Hippocampal formation (tissue), 2 donors: ENCODE data around the gene DOCK11.
"Not testable (repeated sequence)": the region's sequence is repeated elsewhere in the genome, so short reads cannot be mapped to it uniquely, and the experiment has no call there.

ENCODE experiments used
- DNase-seq, 2 donors: peaks; one replicate each; lab custom pipeline; 2025; lab: John Stamatoyannopoulos, UW

DOCK11 gene

DNA sequence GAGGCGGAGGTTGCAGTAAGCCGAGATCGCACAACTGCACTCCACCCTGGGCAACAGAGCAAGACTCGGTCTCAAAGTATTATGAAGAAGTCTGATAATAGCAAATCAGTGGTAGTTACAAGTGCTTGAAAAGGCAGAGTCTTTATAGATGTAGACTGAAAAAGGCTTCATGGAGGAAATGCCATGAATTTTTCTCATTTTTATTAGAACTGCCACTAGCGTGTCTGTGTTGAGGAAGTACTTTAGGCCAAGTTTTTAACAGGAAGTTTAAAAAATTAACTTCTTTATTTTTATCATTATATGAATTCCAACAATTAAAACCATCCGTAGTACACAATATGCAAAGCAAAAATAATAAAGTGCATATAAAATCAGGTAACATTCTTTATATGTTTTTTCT, 199.0 kb downstream of the DOCK11 start:
- no peak for DNase-seq

DNA sequence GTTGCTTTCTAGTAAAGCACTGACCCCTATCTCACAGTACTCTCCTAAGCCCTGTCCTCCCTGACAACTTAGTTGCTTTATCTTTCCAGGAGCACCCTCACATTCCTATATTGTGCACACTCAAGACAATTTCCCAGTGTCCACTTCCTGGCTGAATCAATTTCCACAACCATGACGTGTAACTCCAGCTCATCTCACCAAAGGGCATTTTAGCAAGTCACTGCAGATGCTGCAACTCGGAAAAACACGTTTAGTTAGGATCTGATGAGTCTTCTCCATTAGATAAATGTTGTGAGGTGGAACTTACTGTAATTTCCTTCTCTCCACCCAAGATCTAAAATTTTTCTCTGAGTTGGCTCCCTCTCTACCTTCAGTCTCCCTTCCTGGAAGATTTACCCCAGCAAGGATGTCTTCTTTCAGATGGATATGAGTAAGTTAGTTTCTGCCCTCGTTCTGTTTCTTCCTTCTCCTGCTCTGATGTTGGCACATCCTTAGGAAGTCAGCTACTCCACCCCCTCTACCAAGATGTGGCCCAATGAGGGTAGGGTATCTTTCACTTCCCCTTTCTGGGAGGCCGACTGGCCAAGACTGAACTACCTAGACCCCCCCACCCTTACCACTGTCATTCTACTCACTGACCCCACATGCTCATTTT, 203.0 kb downstream of the DOCK11 start:
- no peak for DNase-seq

DNA sequence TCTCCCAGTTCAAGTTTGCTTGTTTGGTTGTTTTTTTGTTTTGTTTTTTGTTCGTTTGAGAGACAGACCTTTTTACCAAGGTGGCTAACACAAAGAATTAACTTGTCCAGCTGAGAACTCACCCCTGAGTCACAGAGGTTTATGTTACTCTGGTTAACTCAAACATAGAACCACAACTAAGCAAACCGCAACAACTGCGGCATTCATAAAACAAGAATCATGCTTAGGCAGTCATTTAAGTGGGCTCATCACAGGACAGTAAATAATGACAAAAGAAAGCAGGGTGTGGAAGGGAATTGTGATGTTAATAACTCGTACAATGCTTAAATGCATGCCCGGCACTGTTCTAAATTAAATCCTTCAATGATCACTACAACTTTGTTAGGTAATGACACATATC, 207.1 kb downstream of the DOCK11 start:
- DNase-seq: no peak

DNA sequence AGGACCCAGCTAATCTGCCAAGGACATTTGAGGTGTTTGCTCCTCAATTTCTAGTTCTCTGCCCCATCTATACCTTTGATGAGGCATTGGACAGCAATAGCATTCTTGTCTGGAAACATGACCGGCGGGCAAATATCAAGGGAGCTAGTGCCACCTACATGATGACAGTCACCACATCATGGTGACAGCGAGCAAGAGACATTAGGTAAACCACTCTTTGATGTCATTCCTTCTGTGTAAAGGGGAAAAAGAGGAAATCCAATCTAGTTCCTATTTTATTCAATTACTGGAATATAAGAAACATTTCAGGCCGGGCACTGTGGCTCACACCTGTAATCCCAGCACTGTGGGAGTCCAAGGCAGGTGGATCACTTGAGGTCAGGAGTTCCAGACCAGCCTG, 211.1 kb downstream of the DOCK11 start:
- no peak for DNase-seq

DNA sequence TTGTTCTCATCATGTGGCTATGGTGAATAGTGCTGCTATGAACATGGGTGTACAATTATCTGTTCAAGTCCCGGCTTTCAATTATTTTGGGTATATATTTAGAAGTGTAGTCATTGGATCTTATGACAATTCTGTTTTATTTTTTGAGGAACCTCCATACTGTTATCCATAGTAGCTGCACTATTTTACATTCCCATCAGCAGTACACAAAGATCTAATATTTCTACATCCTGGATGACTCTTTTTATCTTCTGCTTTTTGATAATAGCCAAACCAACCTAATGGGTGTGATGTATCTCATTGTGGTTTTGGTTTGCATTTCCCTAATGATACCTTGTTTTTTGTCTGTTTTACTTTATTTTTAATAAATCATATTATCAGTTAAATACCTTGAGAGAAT, 218.9 kb downstream of the DOCK11 start:
- no peak for DNase-seq

DNA sequence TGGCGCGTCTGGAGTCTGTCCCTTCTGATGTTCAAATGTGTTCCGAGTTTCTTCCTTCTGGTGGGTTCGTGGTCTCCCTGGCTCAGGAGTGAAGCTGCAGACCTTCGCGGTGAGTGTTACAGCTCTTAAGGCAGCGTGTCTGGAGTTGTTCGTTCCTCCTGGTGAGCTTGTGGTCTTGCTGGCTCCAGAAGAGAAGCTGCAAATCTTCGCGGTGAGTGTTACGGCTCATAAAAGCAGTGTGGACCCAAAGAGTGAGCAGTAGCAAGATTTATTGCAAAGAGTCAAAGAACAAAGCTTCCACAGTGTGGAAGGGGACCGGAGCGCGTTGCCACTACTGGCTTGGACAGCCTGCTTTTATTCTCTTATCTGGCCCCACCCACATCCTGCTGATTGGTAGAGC, 220.3 kb downstream of the DOCK11 start:
- DNase-seq: not testable (repeated sequence)

DNA sequence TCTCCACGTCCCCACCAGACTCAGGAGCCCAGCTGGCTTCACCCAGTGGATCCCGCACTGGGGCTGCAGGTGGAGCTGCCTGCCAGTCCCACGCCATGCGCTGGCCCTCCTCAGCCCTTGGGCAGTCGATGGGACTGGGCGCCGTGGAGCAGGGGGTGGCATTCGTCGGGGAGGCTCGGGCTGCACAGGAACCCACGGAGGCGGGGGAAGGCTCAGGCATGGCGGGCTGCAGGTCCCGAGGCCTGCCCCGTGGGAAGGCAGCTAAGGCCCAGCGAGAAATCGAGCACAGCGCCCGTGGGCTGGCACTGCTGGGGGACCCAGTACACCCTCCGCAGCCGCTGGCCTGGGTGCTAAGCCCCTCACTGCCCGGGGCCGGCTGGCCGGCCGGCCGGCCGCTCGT, 221.2 kb downstream of the DOCK11 start:
- DNase-seq: not testable (repeated sequence)

DNA sequence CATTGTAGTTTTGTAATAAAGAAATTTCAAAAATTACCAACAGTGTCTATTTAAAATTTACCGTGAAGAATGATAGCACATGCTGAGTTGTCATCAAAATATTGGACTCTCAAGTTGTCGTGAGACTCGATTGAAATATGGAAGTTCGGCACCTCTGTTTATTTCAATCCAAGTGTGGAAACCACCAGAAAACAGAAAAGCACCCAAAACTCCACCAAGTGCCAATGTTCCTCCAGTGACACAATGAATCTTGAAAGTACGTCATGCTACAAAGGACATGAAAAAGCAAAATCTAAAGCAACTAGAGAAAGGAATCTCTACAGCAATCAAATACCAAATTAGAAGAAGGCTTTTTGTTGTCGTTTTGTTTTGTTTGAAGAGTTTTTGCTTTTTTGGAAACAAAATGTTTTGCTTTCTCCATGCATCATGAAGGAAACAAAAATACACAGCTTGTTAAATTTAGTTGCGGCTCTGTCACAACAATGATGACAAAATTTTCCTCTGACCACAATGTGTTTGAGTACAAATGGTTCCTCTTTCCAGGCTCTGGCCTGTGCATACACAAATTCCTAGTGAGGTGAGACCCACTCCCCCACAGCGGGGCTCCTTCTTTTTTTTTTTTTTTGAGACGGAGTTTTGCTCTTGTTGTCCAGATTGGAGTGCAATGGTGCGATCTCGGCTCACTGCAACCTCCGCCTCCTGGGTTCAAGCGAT, 222.2 kb downstream of the DOCK11 start:
- no peak for DNase-seq

DNA sequence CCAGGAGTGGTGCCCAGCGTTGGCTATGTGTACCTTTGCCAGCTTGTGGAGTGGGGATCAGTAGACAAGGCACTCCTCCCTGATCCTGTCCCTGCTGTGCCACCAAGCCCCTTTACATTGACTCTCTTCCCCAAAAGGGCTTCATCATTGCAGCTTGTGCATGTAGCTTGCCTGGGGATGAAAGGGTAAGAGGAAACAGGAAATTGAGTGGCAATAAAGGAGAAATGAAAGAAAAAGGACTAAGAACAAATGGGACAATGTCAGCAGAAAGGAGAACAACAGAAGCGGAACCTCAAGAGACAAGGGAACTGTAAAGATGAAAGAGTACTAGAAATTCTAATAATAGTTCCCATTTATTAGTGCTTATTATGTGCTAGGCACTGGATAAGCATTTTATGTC, 223.1 kb downstream of the DOCK11 start:
- DNase-seq: peak in 1 of 2 donors; percentile 24

DNA sequence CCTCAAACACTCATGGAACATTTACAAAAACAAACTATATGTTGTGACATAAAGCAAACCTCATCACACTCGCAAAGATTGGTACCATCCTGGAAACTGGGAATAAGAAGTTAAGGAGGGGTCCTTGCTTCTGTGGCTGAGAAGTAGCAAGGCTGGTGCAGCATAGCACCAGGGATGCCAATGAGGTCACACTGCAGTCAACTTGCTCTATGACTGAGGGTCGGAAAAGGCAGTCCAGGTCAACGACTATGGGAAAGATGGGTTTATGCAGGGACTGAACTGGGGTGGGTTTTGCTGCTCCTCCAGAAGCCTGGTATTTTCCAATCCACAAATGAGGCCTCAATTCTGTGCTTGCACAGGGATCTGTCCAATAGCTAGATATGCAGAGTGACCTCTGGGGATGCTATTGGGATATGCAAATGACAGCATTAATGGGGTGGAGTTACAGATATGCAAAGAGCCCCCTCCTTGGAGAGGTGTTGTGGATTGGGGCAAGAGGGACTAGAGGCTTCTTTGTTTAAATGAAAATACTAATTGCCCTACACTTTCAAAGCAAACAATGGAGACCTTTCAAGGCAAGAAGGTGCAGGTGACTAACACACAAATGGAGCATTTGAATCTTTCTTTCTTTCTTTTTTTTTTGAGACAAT, 224.6 kb downstream of the DOCK11 start:
- no peak for DNase-seq

DNA sequence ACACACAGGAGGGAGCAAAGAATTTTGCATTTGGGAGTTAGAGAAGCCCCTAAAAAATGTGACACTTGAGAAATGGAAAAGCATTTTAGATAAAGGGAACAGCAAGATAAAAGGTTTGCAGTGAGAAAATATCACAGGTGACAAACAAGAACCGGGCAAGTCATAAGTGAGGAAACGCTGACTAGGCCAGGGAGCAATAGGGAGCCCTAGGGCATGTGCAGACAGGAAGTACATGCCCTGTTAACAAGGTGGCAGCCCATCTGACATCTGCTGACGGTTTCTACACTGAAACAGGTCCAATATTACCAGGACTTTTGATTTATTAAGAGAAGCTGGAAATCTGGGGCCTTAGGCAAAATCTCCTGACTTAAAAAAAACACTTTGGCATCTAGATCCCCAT, 227.8 kb downstream of the DOCK11 start:
- DNase-seq: no peak

DNA sequence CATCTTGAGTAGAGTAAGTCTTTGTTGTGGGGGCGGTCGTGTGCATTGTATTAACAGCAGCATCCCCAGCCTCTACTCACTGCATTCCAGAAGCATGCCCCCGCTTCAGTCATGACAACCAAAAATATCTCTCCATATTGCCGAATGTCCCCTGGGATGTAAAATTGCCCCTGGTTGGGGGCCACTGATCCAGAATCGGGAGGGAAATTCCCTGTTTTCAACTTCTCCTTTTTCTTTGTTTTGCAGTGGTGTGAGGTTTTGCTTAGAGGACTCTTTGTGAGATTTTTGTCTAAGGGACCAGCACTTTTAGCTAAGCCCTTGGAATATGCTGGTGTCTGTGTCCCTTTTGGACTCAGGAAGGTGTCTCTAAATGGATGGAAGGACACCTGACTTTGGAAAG, 228.8 kb downstream of the DOCK11 start:
- no peak for DNase-seq

DNA sequence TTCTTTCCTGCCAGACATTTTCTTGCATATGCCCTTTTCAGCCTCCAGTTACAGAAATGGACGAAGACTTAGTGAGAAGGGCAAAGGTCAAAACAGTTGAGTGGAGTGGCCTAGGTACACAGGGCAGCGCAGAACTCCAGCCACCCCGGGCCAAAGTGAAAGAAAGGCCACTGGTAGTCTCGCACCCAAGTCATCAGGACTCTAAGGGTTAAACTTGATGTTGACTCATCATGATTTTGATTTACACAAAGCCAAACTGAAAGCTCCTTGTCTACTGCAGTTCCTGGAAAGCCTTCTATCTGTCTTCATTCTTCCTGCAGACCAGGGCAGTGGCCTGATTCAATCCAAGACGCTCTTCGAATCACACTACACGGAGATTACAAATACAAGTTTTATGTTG, 229.2 kb downstream of the DOCK11 start:
- no peak for DNase-seq

DNA sequence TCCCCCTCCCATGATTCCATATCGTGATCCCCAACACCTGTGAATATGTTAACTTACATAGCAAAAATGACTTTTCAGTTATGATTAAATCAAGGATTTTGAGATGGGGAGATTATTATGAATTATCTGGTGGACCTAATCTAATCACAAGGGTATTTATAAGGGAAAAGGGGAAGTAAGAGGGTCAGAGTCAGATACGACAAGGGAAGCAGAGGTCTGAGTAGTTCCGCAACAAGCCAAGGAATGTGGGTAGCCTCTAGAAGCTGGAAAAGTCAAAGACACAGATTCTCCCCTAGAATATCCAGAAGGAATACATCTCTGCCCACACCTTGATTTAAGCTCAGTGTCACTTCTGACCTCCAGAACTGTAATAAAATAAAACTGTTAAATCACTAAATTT, 230.8 kb downstream of the DOCK11 start:
- DNase-seq: no peak

DNA sequence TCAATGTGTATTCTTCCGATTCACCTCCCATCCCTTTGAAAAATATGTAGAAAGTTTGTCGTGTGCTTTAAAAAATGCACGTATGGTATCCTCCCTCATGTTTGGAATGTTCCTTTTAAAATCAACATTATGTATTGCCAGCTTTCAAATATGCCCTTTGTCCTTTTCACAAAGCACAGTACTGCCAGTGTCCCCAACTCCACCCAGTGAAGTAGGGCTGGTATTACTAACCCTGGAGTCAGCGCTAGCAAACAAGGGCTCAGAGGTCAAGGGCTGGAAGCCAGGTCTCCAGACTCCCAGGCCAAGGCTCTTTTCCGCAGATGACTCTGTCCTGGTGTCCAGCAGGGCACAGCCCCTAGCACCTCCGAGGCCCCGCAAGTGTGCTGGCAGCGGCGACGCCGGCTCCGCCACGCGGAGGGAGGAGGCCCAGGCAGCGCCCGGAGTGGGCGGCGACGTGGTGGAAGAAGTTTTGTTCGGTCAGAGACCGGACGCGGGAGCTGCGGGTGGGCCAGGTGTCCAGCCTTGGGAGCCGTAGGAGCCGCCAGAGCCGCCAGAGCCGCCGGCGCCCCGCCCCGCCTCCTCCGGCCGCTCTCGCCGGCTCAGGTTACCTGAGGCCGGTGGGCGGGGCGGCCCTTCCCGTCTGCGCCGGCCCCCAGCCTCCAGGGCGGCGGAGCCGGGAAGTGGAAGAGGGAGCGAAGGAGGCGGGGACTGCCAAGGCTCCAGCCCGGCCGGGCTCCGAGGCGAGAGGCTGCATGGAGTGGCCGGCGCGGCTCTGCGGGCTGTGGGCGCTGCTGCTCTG, 231.5 kb downstream of the DOCK11 start, which contains the start of gene IL13RA1:
TSS of gene IL13RA1 (plus strand) at position 720 of the 799 bp plus-strand sequence. CDS start at position 753, 33 bp downstream.
- peak in 1 of 2 donors; percentile 18 for DNase-seq

DNA sequence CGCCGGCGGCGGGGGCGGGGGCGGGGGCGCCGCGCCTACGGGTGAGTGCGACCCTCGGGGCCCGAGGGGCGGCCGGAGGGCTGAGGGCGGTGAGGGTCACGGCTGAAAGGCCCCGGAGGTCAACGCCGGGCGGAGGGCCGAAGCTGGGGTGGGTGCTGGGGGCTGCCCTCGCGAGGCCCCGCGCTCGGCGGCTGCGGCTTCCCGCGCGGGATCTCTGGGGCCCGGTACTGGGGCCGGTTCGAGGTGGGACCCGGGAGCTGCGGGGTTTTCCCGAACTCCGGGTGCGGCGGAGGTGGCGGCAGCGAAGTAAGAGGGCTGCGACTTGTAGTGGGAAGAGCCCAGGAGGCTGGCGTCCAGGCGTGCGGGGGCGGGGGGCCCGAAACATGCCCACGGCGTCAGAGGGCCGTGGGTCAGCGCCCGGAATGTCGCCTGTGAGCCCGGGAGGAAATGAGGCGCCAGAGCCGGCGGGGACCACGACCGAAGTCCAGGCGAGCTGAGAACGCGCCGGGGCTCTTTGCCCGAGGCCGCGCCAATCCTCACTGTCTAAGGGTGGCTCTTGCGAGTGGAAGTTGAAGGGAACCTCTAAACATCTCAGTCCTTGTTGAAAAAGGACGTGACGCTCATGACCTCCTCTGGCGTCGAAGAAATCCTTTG, 232.2 kb downstream of the DOCK11 start:
- DNase-seq: no peak

DNA sequence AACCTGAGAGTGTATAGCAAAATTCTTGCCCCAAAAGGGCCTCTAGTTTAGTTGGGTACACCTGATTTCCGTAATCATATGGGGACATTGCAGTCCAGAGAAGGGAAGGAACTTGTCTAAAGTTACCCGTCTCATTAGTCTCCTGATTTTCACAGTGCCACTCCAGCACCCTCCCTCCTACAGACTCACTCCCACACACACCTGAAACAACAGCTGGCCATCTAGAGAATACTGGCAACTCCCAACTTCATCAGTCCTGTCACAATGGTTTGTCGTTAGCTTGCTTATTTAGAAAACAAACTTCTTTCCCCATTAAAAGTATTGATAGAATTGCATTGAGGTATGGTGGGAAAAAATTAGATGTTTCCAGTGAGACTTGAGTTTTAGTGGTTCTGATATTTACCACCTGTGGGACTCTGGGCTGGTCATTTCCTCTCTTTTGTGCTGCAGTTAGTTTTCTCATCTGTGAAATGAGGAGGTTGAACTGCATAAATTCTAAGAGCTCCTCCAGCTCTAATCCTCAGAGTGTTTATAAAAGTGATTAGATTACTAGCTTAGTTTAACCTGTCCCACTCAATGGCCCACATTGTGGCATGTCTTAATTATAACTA, 233.5 kb downstream of the DOCK11 start:
- DNase-seq: no peak

DNA sequence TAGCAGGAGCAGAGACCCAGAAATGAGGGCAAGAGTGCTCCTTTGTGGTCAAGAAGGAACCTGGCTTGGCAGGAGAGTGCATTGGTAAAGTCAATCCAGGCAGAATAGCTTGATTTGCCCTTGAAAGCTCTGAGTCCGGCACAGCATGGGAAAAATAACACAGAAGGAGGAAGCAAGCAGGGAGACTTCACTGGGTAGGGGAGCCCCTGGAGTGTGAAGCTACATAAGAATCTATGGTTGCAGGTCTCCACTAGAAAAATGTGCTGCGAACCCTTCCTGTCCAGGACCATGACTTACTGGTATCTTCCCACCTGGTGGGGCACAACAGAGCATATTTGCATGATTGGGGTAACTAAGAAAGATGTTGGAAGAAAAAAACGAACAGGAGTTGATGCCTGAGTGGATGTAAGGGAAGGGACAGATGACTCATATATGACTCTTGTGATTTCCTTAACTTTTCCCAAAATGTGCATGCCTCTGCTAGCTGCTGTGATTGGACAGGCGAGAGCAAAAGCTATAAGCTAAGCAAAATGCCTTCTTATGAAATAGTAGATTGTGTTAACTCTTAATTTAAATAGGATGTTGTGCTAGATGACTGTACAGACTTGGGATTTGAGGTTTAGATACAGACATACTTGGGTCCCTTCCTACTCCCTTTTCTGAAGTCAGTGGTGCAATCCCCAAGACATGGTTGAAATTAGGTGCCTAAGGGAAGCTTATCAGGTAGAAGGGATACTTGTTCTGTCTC, 235.1 kb downstream of the DOCK11 start:
- no peak for DNase-seq

DNA sequence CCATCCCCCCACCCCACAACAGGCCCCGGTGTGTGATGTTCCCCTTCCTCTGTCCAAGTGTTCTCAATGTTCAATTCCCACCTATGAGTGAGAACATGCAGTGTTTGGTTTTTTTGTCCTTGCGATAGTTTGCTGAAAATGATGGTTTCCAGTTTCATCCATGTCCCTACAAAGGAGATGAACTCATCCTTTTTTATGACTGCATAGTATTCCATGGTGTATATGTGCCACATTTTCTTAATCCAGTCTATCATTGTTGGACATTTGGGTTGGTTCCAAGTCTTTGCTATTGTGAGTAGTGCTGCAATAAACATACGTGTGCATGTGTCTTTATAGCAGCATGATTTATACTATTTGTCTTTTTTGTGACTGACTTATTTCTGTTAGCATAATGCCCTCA, 236.9 kb downstream of the DOCK11 start:
- not testable (repeated sequence) for DNase-seq

DNA sequence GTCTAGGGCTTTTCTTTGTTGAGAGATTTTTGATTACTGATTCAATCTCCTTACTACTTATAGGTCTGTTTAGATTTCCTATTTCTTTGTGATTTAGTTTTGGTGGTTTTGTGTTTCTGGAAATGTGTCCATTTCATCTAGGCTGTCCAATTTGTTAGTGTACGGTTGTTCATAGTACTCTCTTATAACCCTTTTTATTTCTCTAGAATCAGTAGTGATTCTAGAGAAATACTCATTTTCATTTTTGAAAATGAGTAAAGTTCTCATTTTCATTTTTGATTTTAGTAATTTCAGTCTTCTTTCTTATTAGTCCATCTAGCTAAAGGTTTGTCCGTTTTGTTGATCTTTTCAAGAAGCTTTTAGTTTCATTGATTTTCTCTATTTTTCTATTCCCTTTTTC, 239.3 kb downstream of the DOCK11 start:
- no peak for DNase-seq
